ENCODE results near the gene PRKCH. TPM values are rescaled to one million over a fixed set of nuclear protein-coding genes. Genes with fewer than 3 reads are reported as not detected.
A peak's percentile ranks its signal among the peaks of the same experiment; 100 is the strongest.

Gene PRKCH
- polyA plus RNA-seq, 3 donors = 3.6 to 6.2 (median 5.4) TPM

DNA sequence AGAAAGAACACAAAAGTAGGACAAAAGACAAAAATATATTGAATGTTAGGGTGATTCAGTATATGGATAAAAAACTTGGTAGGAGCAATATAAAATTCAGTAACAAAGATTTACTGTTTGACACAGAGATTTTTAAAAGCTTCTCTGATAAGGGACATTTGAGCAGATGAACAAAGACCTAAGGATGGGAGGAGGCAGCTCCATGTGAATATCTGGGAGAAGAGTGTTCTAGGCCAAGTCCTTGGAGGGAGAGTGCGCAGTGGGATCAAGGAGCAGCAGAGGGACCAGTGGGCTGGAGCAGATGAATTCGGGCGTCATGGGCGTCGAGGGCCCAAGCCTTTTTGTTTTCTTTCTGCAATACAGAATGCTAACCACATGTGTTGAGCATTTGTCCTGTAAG is 174.4 kb downstream of the PRKCH start:
- H3K36me3 ChIP-seq (replicated peaks in 1 of 2; ENCODE audit: control insufficient read depth in 1 of 2, insufficient read depth in 2 of 2, low read length in 2 of 2) = no peaks in the 10 kb centered on the region
- H3K4me3 Mint-ChIP-seq = no peak overlapping the region

DNA sequence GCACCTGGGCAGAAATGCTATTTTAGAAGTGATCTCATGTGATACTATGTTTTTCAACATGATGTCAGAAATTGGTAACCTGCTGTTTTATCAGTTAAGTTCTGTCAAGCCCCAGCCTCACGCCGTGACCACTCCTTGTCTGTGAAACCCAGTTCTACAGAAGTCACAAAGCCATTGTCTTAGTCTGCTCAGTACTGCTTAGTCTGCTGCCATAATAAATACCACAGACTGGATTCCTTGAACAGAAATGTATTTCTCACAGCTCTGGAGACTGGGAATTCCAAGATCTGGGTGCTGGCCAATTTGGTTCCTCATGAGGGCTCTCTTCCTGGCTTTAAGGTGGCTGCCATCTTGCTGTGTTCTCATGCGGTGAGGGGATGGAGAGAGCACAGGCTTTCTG is 176.9 kb downstream of the PRKCH start:
- Mint-ChIP-seq H3K4me1 (peaks cover 39% of the 10 kb centered on the region), H3K4me3 (no peak overlapping the region), H3K27me3 (ENCODE audit: low read depth in 3 of 3) (no peaks in the 10 kb centered on the region), H3K9me3 (no peaks in the 10 kb centered on the region), H3K36me3 (peaks cover 27 to 32% of the 10 kb centered on the region in 2 donors), H3K27ac (peak overlapping the region in 1 of 7 donors; percentile 79)
- no peak for DNase-seq
- no peaks in the 10 kb centered on the region for H4K20me1 ChIP-seq (ENCODE audit: insufficient read depth, low read length)
- H3K4me1 ChIP-seq (ENCODE audit: control insufficient read depth in 1 of 2, insufficient read depth in 2 of 2, low read length in 2 of 2) = peaks cover 18 to 33% of the 10 kb centered on the region in 2 donors
- no peak overlapping the region for H3K9ac ChIP-seq (ENCODE audit: insufficient read depth, low read length, poor library complexity, severe bottlenecking)
- intact Hi-C loops (cut with micrococcal nuclease) = no loop called here
- WGBS (ENCODE audit: insufficient coverage) = 0% methylated on average over 2 of the region's 3 CpGs
- no peaks in the 10 kb centered on the region for H3K27me3 ChIP-seq (ENCODE audit: control insufficient read depth in 2 of 2, insufficient read depth in 2 of 2, low read length in 2 of 2)
- H3K4me3 ChIP-seq (replicated peaks in 1 of 3; ENCODE audit: low read depth in 2 of 3, low read length in 3 of 3) = no peak overlapping the region
- no peak overlapping the region for H2AFZ ChIP-seq (ENCODE audit: insufficient read depth, low read depth, low read length, poor library complexity, severe bottlenecking)
- TF ChIP-seq, protein P1, sequence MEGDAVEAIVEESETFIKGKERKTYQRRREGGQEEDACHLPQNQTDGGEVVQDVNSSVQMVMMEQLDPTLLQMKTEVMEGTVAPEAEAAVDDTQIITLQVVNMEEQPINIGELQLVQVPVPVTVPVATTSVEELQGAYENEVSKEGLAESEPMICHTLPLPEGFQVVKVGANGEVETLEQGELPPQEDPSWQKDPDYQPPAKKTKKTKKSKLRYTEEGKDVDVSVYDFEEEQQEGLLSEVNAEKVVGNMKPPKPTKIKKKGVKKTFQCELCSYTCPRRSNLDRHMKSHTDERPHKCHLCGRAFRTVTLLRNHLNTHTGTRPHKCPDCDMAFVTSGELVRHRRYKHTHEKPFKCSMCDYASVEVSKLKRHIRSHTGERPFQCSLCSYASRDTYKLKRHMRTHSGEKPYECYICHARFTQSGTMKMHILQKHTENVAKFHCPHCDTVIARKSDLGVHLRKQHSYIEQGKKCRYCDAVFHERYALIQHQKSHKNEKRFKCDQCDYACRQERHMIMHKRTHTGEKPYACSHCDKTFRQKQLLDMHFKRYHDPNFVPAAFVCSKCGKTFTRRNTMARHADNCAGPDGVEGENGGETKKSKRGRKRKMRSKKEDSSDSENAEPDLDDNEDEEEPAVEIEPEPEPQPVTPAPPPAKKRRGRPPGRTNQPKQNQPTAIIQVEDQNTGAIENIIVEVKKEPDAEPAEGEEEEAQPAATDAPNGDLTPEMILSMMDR (IDR thresholded peaks at IDR 0.05) = no peak
- no peak overlapping the region for H3K27ac ChIP-seq (ENCODE audit: low read depth in 1 of 2, low read length in 2 of 2)
- no peaks in the 10 kb centered on the region for H3K79me2 ChIP-seq (ENCODE audit: insufficient read depth, low read length)
- no peak overlapping the region for H3K4me2 ChIP-seq (replicated peaks; ENCODE audit: extremely low read depth, low read length, poor library complexity, severe bottlenecking)
- H3K36me3 ChIP-seq (replicated peaks in 1 of 2; ENCODE audit: control insufficient read depth in 1 of 2, insufficient read depth in 2 of 2, low read length in 2 of 2) = no peaks in the 10 kb centered on the region
- no peaks in the 10 kb centered on the region for H3K9me3 ChIP-seq (replicated peaks in 1 of 2; ENCODE audit: control insufficient read depth in 1 of 2, insufficient read depth in 1 of 2, low read length in 2 of 2)

More for the DNA sequence above, 174.4 kb downstream of the PRKCH start:
- Histone ChIP-seq H3K27ac (ENCODE audit: low read depth in 1 of 2, low read length in 2 of 2) (no peak overlapping the region), H2AFZ (ENCODE audit: insufficient read depth, low read depth, low read length, poor library complexity, severe bottlenecking) (no peak overlapping the region), H3K9ac (ENCODE audit: insufficient read depth, low read length, poor library complexity, severe bottlenecking) (no peak overlapping the region), H3K27me3 (ENCODE audit: control insufficient read depth in 2 of 2, insufficient read depth in 2 of 2, low read length in 2 of 2) (no peaks in the 10 kb centered on the region), H3K4me3 (replicated peaks in 1 of 3; ENCODE audit: low read depth in 2 of 3, low read length in 3 of 3) (no peak overlapping the region), H3K9me3 (replicated peaks in 1 of 2; ENCODE audit: control insufficient read depth in 1 of 2, insufficient read depth in 1 of 2, low read length in 2 of 2) (no peaks in the 10 kb centered on the region), H3K4me1 (ENCODE audit: control insufficient read depth in 1 of 2, insufficient read depth in 2 of 2, low read length in 2 of 2) (peaks cover 35 to 44% of the 10 kb centered on the region in 2 donors), H3K79me2 (ENCODE audit: insufficient read depth, low read length) (no peaks in the 10 kb centered on the region), H3K4me2 (replicated peaks; ENCODE audit: extremely low read depth, low read length, poor library complexity, severe bottlenecking) (no peak overlapping the region), H4K20me1 (ENCODE audit: insufficient read depth, low read length) (no peaks in the 10 kb centered on the region)
- TF ChIP-seq, protein P1 (IDR thresholded peaks at IDR 0.05) = no peak
- H3K36me3 Mint-ChIP-seq = peaks cover 27 to 28% of the 10 kb centered on the region in 2 donors
- DNase-seq = no peak
- no peak overlapping the region for H3K27ac Mint-ChIP-seq
- WGBS (ENCODE audit: insufficient coverage) = 100% methylated on average over 1 of the region's 5 CpGs
- peaks cover 21% of the 10 kb centered on the region for H3K4me1 Mint-ChIP-seq
- no peaks in the 10 kb centered on the region for H3K27me3 Mint-ChIP-seq (ENCODE audit: low read depth in 3 of 3)
- H3K9me3 Mint-ChIP-seq = no peaks in the 10 kb centered on the region
- intact Hi-C loops (cut with micrococcal nuclease) = no loop called here

All from CD14-positive monocyte (primary cell).